H9 (cell line): ENCODE results near the gene ADGRL3. TPM values are rescaled to one million over a fixed set of nuclear protein-coding genes. Genes with fewer than 3 reads are reported as not detected.

Experiments used
- DNase-seq: peaks from one replicate; pipeline ENCODE4 v3.0.0-alpha.2; 2017
- H2AFZ ChIP-seq: one replicate; pipeline ENCODE4 v1.6.1; 2013; ENCODE audit warnings: mild to moderate bottlenecking, low read length, control low read depth, moderate library complexity
- H2AK5ac ChIP-seq: 2 replicates; pipeline ENCODE4 v1.6.1; 2013; ENCODE audit warnings: low read length, control low read depth, mixed read lengths; ENCODE audit not compliant: insufficient read length
- H2BK120ac ChIP-seq: one replicate; pipeline ENCODE4 v1.6.1; 2013; ENCODE audit warnings: low read depth, mild to moderate bottlenecking, low read length, control low read depth, inconsistent platforms; ENCODE audit not compliant: poor library complexity, severe bottlenecking
- H2BK12ac ChIP-seq: 2 replicates; pipeline ENCODE4 v1.6.1; 2013; ENCODE audit warnings: low read length, control low read depth, mixed read lengths, low read depth; ENCODE audit not compliant: insufficient read length
- H2BK15ac ChIP-seq: 2 replicates; pipeline ENCODE4 v1.6.1; 2013; ENCODE audit warnings: low read depth, low read length, control low read depth
- H2BK20ac ChIP-seq: one replicate; pipeline ENCODE4 v1.6.1; 2013; ENCODE audit warnings: low read depth, mild to moderate bottlenecking, low read length, control low read depth, inconsistent platforms; ENCODE audit not compliant: poor library complexity, severe bottlenecking
- H2BK5ac ChIP-seq: 2 replicates; pipeline ENCODE4 v1.6.1; 2013; ENCODE audit warnings: low read length, control low read depth, mixed read lengths; ENCODE audit not compliant: insufficient read length
- H3K14ac ChIP-seq: 2 replicates; pipeline ENCODE4 v1.6.1; 2013; ENCODE audit warnings: low read length, control low read depth; ENCODE audit not compliant: insufficient read depth
- H3K18ac ChIP-seq: 2 replicates; pipeline ENCODE4 v1.6.1; 2013; ENCODE audit warnings: low read depth, mild to moderate bottlenecking, mixed read lengths, low read length, control low read depth; ENCODE audit not compliant: insufficient read length
- H3K23ac ChIP-seq: 2 replicates; pipeline ENCODE4 v1.6.1; 2013; ENCODE audit warnings: low read length, control low read depth, mixed read lengths, low read depth; ENCODE audit not compliant: insufficient read length
- H3K23me2 ChIP-seq: 2 replicates; pipeline ENCODE4 v1.6.1; 2013; ENCODE audit warnings: low read depth, mild to moderate bottlenecking, mixed read lengths, low read length, control low read depth; ENCODE audit not compliant: insufficient read length, poor library complexity, severe bottlenecking
- H3K27ac ChIP-seq: 2 replicates; pipeline ENCODE4 v1.5.1; 2013; ENCODE audit warnings: low read length, control low read depth, mixed read lengths, low read depth; ENCODE audit not compliant: insufficient read length
- H3K27me3 ChIP-seq: 2 replicates; pipeline ENCODE4 v1.6.1; 2013; ENCODE audit warnings: low read length, control low read depth, inconsistent platforms; ENCODE audit not compliant: insufficient read depth
- H3K4ac ChIP-seq: 2 replicates; pipeline ENCODE4 v1.6.1; 2013; ENCODE audit warnings: low read depth, mild to moderate bottlenecking, control low read depth, inconsistent platforms, low read length, moderate library complexity
- H3K4me1 ChIP-seq: 2 replicates; pipeline ENCODE4 v1.6.1; 2013; ENCODE audit warnings: low read length, control low read depth, inconsistent platforms; ENCODE audit not compliant: insufficient read depth
- H3K4me2 ChIP-seq: 2 replicates; pipeline ENCODE4 v1.6.1; 2013; ENCODE audit warnings: low read length, control low read depth, mixed read lengths; ENCODE audit not compliant: insufficient read length, insufficient read depth
- H3K56ac ChIP-seq: 2 replicates; pipeline ENCODE4 v1.6.1; 2013; ENCODE audit warnings: low read depth, mild to moderate bottlenecking, mixed read lengths, low read length, control low read depth; ENCODE audit not compliant: insufficient read length
- H3K79me1 ChIP-seq: 2 replicates; pipeline ENCODE4 v1.6.1; 2013; ENCODE audit warnings: low read depth, mild to moderate bottlenecking, moderate library complexity, low read length, control low read depth, inconsistent platforms; ENCODE audit not compliant: insufficient read depth, poor library complexity, severe bottlenecking
- H3K79me2 ChIP-seq: 2 replicates; pipeline ENCODE4 v1.6.1; 2013; ENCODE audit warnings: low read length, control low read depth, inconsistent platforms; ENCODE audit not compliant: insufficient read depth
- H3K9ac ChIP-seq: 2 replicates; pipeline ENCODE4 v1.6.1; 2013; ENCODE audit warnings: low read length, control low read depth, mixed read lengths; ENCODE audit not compliant: insufficient read length; ENCODE audit errors: extremely low read depth
- H3K9me3 ChIP-seq: one replicate; pipeline ENCODE4 v1.6.1; 2013; ENCODE audit warnings: low read depth, low read length, inconsistent platforms; ENCODE audit not compliant: control insufficient read depth
- H3T11ph ChIP-seq: one replicate; pipeline ENCODE4 v1.6.1; 2013; ENCODE audit warnings: mild to moderate bottlenecking, low read length, control low read depth, inconsistent platforms
- H4K20me1 ChIP-seq: one replicate; pipeline ENCODE4 v1.6.1; 2013; ENCODE audit not compliant: control insufficient read depth, insufficient read length, insufficient read depth
- H4K5ac ChIP-seq: 2 replicates; pipeline ENCODE4 v1.6.1; 2013; ENCODE audit warnings: low read depth, mild to moderate bottlenecking, mixed read lengths, low read length, control low read depth; ENCODE audit not compliant: insufficient read length
- H4K8ac ChIP-seq: replicated peaks from 2 replicates; pipeline ENCODE4 v1.6.1; 2013; ENCODE audit warnings: low read length, control low read depth, mixed read lengths, low read depth; ENCODE audit not compliant: insufficient read length
- H4K91ac ChIP-seq: 2 replicates; pipeline ENCODE4 v1.6.1; 2013; ENCODE audit warnings: low read depth, mild to moderate bottlenecking, moderate library complexity, mixed read lengths, low read length, control low read depth; ENCODE audit not compliant: insufficient read length
- H3K27ac Mint-ChIP-seq, 3 experiments: 2 replicates in 2 of 3; 3 replicates in 1 of 3; pipeline ENCODE4 v1.8.0; 2020 to 2021; ENCODE audit warnings: mixed read lengths in 3 of 3, mild to moderate bottlenecking in 1 of 3, moderate library complexity in 1 of 3
- H3K27me3 Mint-ChIP-seq: 2 replicates; pipeline ENCODE4 v1.8.0; 2021; ENCODE audit warnings: low read depth, mild to moderate bottlenecking, moderate library complexity, mixed read lengths
- H3K36me3 Mint-ChIP-seq, 3 experiments: 2 replicates in 2 of 3; 3 replicates in 1 of 3; pipeline ENCODE4 v1.8.0; 2020 to 2021; ENCODE audit warnings: low read depth in 3 of 3, mixed read lengths in 3 of 3; ENCODE audit not compliant: insufficient read depth in 1 of 3
- H3K4me1 Mint-ChIP-seq, 2 experiments: 2 replicates each; pipeline ENCODE4 v1.8.0; 2020; ENCODE audit warnings: mixed read lengths in 2 of 2
- H3K4me3 Mint-ChIP-seq, 2 experiments: 2 replicates in 1 of 2; 3 replicates in 1 of 2; pipeline ENCODE4 v1.8.0; 2020 to 2021; ENCODE audit warnings: mild to moderate bottlenecking in 2 of 2, mixed read lengths in 2 of 2, moderate library complexity in 1 of 2
- H3K9me3 Mint-ChIP-seq, 2 experiments: 2 replicates in 1 of 2; 3 replicates in 1 of 2; pipeline ENCODE4 v1.8.0; 2020; ENCODE audit warnings: mild to moderate bottlenecking in 2 of 2, mixed read lengths in 2 of 2, moderate library complexity in 1 of 2
- CTCF ChIP-seq: fragments of 200-600 bp; sonication (generic); conservative IDR thresholded peaks from 3 replicates; pipeline ENCODE4 v1.8.0; 2021; ENCODE audit warnings: antibody characterized with exemption, mild to moderate bottlenecking
- WGBS: extraction: QIAGEN DNeasy Blood & Tissue Kit; methylation state at CpG from one replicate; pipeline ENCODE4 v1.1.7; 2013; ENCODE audit warnings: missing lambda C conversion rate, low lambda C conversion rate, mixed read lengths; ENCODE audit not compliant: insufficient read length; ENCODE audit errors: extremely low coverage; 5-methylcytosine and 5-hydroxymethylcytosine counted together
- total RNA-seq: library from RNA; stranded (reverse); gene quantifications from 2 replicates; pipeline ENCODE4 v1.2.1, GENCODE V29; 2021

Gene ADGRL3
- total RNA-seq, 1 experiment from 2014 or later, result 5.9 TPM

- Histone ChIP-seq H3K27me3 (no peaks in the 10 kb centered on the region), H2AFZ (no peak overlapping the region), H3K9ac (no peak overlapping the region), H2AK5ac (no peak overlapping the region), H2BK120ac (no peak overlapping the region), H3K9me3 (no peaks in the 10 kb centered on the region), H3T11ph (no peak overlapping the region), H3K79me1 (no peaks in the 10 kb centered on the region), H3K23me2 (no peaks in the 10 kb centered on the region), H3K79me2 (no peaks in the 10 kb centered on the region; the same call in 1 of the 2 replicates), H2BK12ac (no peak overlapping the region), H2BK5ac (no peak overlapping the region), H4K91ac (no peak overlapping the region), H2BK20ac (no peak overlapping the region), H2BK15ac (no peak overlapping the region), H3K14ac (no peak overlapping the region), H3K4me2 (no peak overlapping the region), H3K18ac (no peak overlapping the region), H3K27ac (no peak overlapping the region), H4K5ac (no peak overlapping the region), H3K4me1 (no peaks in the 10 kb centered on the region), H3K56ac (no peak overlapping the region), H4K20me1 (no peaks in the 10 kb centered on the region), H4K8ac (no peak overlapping the region), H3K23ac (no peak overlapping the region), H3K4ac (no peak overlapping the region)
- no peaks in the 10 kb centered on the region; a peak in 2 of 7 replicates for H3K36me3 Mint-ChIP-seq
- H3K27ac Mint-ChIP-seq, result no peak overlapping the region
- no peaks in the 10 kb centered on the region for H3K27me3 Mint-ChIP-seq
- H3K4me3 Mint-ChIP-seq, result no peak overlapping the region
- no peak for DNase-seq
- no peaks in the 10 kb centered on the region for H3K4me1 Mint-ChIP-seq
- no CpG with 5 or more reads among the region's 1 CpG for WGBS
- TF ChIP-seq CTCF, result no peak
- H3K9me3 Mint-ChIP-seq, result no peaks in the 10 kb centered on the region
Observed at GRCh38 chr4:61217222-61217621, 17.1 kb downstream of the ADGRL3 start.
